ENCODE measurements around the gene UTF1.

GRCh38 chr10:133258818-133259601, 29.0 kb downstream of the UTF1 start:
- TF ChIP-seq POLR2AphosphoS5 (IDR thresholded peaks at IDR 0.05; ENCODE audit: low read depth, low read length), result no peak
- TF ChIP-seq REST (IDR thresholded peaks at IDR 0.05; ENCODE audit: insufficient read depth in 1 of 2, low read depth in 2 of 2, low read length in 2 of 2), result no peak
- no peak for TF ChIP-seq TAF1 (IDR thresholded peaks at IDR 0.05; ENCODE audit: borderline replicate concordance, insufficient read depth, low read length)
- no peak for TF ChIP-seq SIN3A (IDR thresholded peaks at IDR 0.05; ENCODE audit: borderline replicate concordance, insufficient read depth, low read length)
